Ishikawa (cell line): ENCODE data around the gene MOB3B.

Experiments
- CEBPB ChIP-seq: IDR thresholded peaks from 2 replicates; pipeline ENCODE4 v1.6.1; 2012
- CREB1 ChIP-seq: IDR thresholded peaks from 2 replicates; pipeline ENCODE4 v1.6.1; 2012; ENCODE audit warnings: low read depth
- EGR1 ChIP-seq: IDR thresholded peaks from 2 replicates; pipeline ENCODE4 v1.6.1; 2012
- EP300 ChIP-seq: IDR thresholded peaks from 2 replicates; pipeline ENCODE4 v1.6.1; 2012; ENCODE audit warnings: borderline replicate concordance
- FOXM1 ChIP-seq: IDR thresholded peaks from 2 replicates; pipeline ENCODE4 v1.6.1; 2012; ENCODE audit warnings: low read depth, borderline replicate concordance
- NFIC ChIP-seq: IDR thresholded peaks from 2 replicates; pipeline ENCODE4 v1.6.1; 2012
- RAD21 ChIP-seq: IDR thresholded peaks from 2 replicates; pipeline ENCODE4 v1.6.1; 2012; ENCODE audit warnings: low read depth
- TAF1 ChIP-seq: IDR thresholded peaks from 2 replicates; pipeline ENCODE4 v1.6.1; 2012; ENCODE audit warnings: low read depth, mild to moderate bottlenecking
- TCF12 ChIP-seq: IDR thresholded peaks from 2 replicates; pipeline ENCODE4 v1.6.1; 2012; ENCODE audit warnings: low read depth
- TEAD4 ChIP-seq: IDR thresholded peaks from 2 replicates; pipeline ENCODE4 v1.6.1; 2012
- YY1 ChIP-seq: IDR thresholded peaks from 2 replicates; pipeline ENCODE4 v1.6.1; 2012; ENCODE audit warnings: low read depth
- ZBTB7A ChIP-seq: IDR thresholded peaks from 2 replicates; pipeline ENCODE4 v1.6.1; 2012; ENCODE audit warnings: low read depth
- TF ChIP-seq, protein P1 (sequence below): IDR thresholded peaks from 2 replicates; pipeline ENCODE4 v1.6.1; 2012
- TF ChIP-seq, protein P2 (sequence below): IDR thresholded peaks from 2 replicates; pipeline ENCODE4 v1.6.1; 2012; ENCODE audit warnings: low read depth, mild to moderate bottlenecking
- TF ChIP-seq, protein P3 (sequence below): IDR thresholded peaks from 2 replicates; pipeline ENCODE4 v1.6.1; 2012

Gene MOB3B

DNA sequence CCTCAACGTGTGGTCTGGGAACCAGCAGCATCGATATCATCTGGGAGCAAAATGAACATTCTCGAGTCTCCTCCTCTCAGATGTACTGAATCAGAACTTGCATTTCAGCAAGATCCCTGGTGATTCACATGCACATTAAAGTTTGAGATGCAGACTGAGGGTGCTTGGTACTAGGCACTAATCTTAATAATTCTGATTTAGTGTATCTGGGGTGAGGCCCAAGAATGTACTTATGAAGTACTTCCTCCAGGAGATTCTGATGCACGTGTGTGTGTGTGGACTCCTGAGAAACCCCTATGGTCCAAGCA lies 176.5 kb downstream of the MOB3B start:
- no peak for TF ChIP-seq ZBTB7A
- TF ChIP-seq TAF1: no peak
- TF ChIP-seq TCF12: no peak
- no peak for TF ChIP-seq NFIC
- TF ChIP-seq, protein P1, sequence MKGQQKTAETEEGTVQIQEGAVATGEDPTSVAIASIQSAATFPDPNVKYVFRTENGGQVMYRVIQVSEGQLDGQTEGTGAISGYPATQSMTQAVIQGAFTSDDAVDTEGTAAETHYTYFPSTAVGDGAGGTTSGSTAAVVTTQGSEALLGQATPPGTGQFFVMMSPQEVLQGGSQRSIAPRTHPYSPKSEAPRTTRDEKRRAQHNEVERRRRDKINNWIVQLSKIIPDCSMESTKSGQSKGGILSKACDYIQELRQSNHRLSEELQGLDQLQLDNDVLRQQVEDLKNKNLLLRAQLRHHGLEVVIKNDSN: no peak
- no peak for TF ChIP-seq TEAD4
- no peak for TF ChIP-seq YY1
- no peak for TF ChIP-seq EP300
- TF ChIP-seq, protein P2, sequence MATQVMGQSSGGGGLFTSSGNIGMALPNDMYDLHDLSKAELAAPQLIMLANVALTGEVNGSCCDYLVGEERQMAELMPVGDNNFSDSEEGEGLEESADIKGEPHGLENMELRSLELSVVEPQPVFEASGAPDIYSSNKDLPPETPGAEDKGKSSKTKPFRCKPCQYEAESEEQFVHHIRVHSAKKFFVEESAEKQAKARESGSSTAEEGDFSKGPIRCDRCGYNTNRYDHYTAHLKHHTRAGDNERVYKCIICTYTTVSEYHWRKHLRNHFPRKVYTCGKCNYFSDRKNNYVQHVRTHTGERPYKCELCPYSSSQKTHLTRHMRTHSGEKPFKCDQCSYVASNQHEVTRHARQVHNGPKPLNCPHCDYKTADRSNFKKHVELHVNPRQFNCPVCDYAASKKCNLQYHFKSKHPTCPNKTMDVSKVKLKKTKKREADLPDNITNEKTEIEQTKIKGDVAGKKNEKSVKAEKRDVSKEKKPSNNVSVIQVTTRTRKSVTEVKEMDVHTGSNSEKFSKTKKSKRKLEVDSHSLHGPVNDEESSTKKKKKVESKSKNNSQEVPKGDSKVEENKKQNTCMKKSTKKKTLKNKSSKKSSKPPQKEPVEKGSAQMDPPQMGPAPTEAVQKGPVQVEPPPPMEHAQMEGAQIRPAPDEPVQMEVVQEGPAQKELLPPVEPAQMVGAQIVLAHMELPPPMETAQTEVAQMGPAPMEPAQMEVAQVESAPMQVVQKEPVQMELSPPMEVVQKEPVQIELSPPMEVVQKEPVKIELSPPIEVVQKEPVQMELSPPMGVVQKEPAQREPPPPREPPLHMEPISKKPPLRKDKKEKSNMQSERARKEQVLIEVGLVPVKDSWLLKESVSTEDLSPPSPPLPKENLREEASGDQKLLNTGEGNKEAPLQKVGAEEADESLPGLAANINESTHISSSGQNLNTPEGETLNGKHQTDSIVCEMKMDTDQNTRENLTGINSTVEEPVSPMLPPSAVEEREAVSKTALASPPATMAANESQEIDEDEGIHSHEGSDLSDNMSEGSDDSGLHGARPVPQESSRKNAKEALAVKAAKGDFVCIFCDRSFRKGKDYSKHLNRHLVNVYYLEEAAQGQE: no peak
- TF ChIP-seq CREB1: no peak
- no peak for TF ChIP-seq CEBPB
- no peak for TF ChIP-seq EGR1
- TF ChIP-seq, protein P3, sequence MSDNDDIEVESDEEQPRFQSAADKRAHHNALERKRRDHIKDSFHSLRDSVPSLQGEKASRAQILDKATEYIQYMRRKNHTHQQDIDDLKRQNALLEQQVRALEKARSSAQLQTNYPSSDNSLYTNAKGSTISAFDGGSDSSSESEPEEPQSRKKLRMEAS: no peak

DNA sequence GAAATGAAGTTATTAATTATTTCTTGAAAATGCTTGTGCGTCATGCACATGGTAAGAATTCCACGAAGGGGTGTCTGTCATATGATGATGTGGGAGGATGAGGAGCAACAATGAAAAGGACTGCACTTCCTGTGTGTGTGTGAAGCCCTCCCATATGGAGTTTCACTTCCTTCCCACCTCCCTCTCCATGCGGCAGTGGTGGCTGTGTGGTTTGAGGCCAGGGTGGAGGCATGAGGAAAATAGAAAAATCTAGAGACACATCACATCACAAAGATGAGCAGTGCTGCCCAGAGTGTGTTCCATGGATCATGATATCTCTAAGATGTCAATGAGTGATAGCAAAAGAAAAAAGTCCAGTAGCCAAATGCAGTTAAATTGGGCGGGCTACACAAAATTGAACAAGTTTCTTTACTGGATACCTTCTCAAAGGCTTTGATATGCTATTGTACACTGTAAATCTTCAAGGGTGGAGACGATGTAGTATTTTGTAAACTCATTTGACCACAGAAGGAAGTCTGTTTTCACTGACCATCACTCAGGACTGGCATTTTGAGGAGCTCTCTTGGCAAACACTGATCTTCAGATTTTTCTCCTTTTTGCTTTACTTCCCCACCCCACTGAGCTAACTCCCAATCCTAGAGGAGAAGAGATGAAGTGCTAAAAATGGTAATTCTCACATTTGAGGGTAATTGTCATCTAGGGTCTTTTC lies 177.0 kb downstream of the MOB3B start:
- TF ChIP-seq RAD21 (no peak), EGR1 (no peak)

DNA sequence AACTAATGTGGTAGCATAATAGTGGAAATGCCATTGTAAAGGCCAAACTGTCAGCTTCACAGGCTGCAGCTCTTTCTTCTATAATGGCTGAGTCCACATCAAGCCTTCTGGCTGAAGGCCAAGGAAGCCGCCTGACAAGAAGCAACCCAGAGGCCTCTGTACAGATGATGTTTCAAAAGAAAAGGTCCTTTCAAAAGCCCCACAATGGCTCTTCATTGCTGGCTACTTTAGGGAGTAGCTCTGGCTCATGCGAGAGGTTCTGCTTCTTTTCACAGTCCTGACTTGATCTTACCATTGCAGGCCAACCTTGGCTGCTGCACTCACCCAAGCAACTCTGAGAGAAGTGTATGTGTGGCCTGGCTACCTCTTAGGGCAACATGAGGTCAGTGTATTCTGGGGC lies 178.2 kb downstream of the MOB3B start:
- no peak for TF ChIP-seq CEBPB
- no peak for TF ChIP-seq NFIC
- no peak for TF ChIP-seq TAF1
- TF ChIP-seq YY1: no peak
- TF ChIP-seq, protein P1: no peak
- no peak for TF ChIP-seq TEAD4
- TF ChIP-seq ZBTB7A: no peak
- no peak for TF ChIP-seq RAD21
- no peak for TF ChIP-seq FOXM1
- TF ChIP-seq, protein P3: no peak
- TF ChIP-seq, protein P2: no peak
- TF ChIP-seq CREB1: no peak
- no peak for TF ChIP-seq EP300
- TF ChIP-seq TCF12: no peak
- no peak for TF ChIP-seq EGR1

DNA sequence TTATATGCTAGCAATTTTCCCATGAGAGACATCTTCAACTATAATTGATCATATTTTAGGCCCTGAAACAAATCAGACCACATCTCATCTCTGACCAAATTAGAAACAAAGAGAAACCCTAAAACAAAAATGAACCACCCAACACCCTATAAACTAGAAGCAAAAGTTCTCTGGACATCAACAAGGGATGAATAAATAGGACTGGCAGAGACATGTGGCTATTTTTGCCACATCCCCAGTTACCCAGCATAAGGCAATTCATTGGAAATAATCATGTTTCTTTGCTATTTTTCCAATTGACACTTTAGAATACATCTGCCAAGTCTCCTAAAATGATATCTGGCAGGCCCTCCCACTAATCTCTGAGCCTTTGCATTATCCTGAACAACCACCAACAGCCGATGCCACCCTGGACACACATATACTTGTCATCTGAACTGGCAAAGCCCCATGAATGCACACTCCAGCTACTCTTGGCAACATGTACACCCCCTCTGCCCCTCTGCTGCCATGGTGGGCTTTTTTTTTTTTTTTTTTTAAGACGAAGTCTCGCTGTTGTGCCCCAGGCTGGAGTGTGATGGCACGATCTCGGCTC lies 179.1 kb downstream of the MOB3B start:
- TF ChIP-seq YY1 (no peak), EP300 (no peak), RAD21 (no peak), TCF12 (no peak), EGR1 (no peak), ZBTB7A (no peak), FOXM1 (no peak)
- TF ChIP-seq, protein P2: no peak
- TF ChIP-seq, protein P3: no peak
- TF ChIP-seq, protein P1: no peak
